ENCODE measurements around the gene L3MBTL4. TPM values are rescaled to one million over a fixed set of nuclear protein-coding genes. Genes with fewer than 3 reads are reported as not detected.
"Not testable (repeated sequence)": the region's sequence is repeated elsewhere in the genome, so short reads cannot be mapped to it uniquely, and the experiment has no call there.

Gene L3MBTL4
- total RNA-seq, 1 donor from 2014 or later = 16.2 TPM

DNA sequence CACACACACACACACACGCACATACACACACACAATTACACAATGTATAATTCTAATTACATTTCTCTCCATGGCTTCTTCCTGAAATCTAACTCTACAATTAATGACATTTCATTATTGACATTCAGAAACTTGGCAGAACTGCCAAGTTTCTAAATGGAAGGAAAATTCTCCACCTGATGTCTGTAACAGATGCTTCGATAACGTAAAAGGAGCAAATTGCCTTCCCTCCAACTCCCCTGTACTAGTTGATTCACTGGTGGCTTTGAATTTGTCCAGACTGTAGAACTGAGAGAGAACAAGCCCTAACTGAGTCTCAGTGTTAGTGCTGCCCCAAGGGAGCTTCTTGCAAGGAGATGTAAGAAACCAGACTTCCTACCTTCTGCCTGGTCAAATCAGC is 264.3 kb downstream of the L3MBTL4 start:
- TF ChIP-seq, protein P1, sequence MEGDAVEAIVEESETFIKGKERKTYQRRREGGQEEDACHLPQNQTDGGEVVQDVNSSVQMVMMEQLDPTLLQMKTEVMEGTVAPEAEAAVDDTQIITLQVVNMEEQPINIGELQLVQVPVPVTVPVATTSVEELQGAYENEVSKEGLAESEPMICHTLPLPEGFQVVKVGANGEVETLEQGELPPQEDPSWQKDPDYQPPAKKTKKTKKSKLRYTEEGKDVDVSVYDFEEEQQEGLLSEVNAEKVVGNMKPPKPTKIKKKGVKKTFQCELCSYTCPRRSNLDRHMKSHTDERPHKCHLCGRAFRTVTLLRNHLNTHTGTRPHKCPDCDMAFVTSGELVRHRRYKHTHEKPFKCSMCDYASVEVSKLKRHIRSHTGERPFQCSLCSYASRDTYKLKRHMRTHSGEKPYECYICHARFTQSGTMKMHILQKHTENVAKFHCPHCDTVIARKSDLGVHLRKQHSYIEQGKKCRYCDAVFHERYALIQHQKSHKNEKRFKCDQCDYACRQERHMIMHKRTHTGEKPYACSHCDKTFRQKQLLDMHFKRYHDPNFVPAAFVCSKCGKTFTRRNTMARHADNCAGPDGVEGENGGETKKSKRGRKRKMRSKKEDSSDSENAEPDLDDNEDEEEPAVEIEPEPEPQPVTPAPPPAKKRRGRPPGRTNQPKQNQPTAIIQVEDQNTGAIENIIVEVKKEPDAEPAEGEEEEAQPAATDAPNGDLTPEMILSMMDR (IDR thresholded peaks at IDR 0.05) = no peak
- Histone ChIP-seq H3K27me3 (no peaks in the 10 kb centered on the region), H3K4me1 (no peaks in the 10 kb centered on the region), H3K27ac (no peak overlapping the region), H3K36me3 (no peaks in the 10 kb centered on the region), H3K4me3 (no peak overlapping the region), H3K9me3 (no peaks in the 10 kb centered on the region)
- ATAC-seq = no peak
- DNase-seq = no peak
- intact Hi-C loops (cut with DNase I) = no loop called here

DNA sequence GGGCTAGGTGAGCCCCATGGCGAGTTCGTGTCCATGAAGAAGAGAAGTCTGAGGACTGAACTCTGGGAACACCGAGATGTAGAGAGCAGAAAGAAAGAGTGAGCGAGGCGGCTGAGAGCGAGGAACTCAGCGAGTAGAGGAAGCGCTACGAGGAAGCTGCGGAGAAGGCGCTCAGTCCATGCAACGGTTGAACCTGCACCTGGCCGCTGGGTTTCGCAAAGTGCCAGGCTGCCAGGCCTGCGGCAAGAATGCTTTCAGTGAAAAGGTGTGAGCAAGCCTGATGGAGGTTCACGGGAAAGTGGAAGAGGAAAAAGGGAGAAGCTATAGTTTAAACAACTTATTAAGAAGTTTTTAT is 268.4 kb downstream of the L3MBTL4 start:
- TF ChIP-seq, protein P1 (IDR thresholded peaks at IDR 0.05) = no peak

DNA sequence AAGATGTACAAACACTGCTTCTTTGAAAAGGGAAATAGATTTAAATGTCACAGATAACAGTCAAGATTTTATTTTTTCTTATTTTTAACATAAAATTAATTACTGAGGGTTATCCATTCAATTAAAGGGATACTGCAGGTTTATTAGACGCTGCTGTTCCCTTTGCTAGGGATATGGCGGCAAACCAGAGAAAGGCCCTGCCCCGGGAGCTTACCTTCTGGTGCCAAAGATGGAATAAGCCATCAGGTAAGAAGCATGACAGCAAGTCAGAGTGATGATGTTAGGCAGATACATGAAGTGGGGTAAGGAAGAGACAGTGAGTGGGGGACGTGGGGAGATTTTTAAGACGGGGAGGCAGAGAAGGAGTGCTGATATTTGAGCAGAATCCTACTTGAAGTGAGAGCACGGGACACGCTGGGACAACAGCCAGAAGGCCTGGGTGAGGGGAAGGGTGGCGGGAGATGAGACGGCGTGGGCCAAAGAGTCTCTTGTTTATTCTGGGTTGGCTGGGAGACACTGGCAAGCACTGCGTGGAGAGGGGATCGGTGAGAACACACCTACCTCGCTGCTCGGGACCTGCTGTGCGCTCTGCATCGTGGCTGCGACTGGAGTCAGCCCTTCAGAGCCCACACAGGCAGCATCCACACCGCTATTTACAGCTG is 268.9 kb downstream of the L3MBTL4 start:
- Histone ChIP-seq H3K27me3 (no peaks in the 10 kb centered on the region), H3K4me3 (no peak overlapping the region), H3K27ac (no peak overlapping the region), H3K9me3 (no peaks in the 10 kb centered on the region), H3K36me3 (no peaks in the 10 kb centered on the region), H3K4me1 (no peaks in the 10 kb centered on the region)
- ATAC-seq = no peak
- no peak for DNase-seq
- TF ChIP-seq, protein P1 (IDR thresholded peaks at IDR 0.05) = no peak
- intact Hi-C loops (cut with DNase I) = no loop called here

More for the DNA sequence above, 268.4 kb downstream of the L3MBTL4 start:
- DNase-seq = no peak
- Histone ChIP-seq H3K27me3 (no peaks in the 10 kb centered on the region), H3K27ac (no peak overlapping the region), H3K9me3 (no peaks in the 10 kb centered on the region), H3K4me3 (no peak overlapping the region), H3K4me1 (no peaks in the 10 kb centered on the region), H3K36me3 (no peaks in the 10 kb centered on the region)
- intact Hi-C loops (cut with DNase I) = no loop called here
- no peak for ATAC-seq

DNA sequence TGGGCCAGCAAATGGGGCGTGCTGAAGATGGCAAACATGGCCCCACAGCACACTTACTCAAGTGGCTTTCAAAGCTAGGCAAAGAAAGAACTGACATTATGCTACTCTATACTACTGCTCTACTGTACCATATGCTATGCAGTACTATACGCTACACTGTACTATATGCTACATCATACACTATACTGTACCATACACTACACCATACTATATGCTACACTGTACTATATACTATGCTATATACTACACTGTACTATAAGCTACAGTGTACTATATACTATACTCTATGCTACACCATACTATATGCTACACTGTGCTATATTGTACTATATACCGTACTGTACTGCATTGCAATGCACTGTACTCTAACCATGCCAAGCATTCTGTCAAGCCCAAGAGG is 275.7 kb downstream of the L3MBTL4 start:
- DNase-seq (no peak), ATAC-seq (no peak)
- Histone ChIP-seq H3K27ac (no peak overlapping the region), H3K27me3 (no peaks in the 10 kb centered on the region), H3K36me3 (no peaks in the 10 kb centered on the region), H3K4me1 (no peaks in the 10 kb centered on the region), H3K4me3 (no peak overlapping the region), H3K9me3 (no peaks in the 10 kb centered on the region)
- intact Hi-C loops (cut with DNase I) = no loop called here
- TF ChIP-seq, protein P1 (IDR thresholded peaks at IDR 0.05) = no peak

DNA sequence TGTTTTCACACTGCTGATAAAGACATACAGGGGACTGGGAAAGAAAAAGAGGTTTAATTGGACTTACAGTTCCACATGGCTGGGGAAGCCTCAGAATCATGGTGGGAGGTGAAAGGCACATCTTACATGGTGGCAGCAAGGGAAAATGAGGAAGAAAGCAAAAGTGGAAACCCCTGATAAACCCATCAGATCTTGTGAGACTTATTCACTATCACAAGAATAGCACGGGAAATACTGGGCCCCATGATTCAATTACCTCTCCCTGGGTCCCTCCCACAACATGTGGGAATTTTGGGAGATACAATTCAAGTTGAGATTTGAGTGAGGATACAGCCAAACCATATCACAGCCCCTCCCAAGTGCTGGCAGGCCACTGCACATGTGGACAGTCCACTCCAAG is 278.8 kb downstream of the L3MBTL4 start:
- ATAC-seq; H3K4me3 ChIP-seq; DNase-seq; H3K9me3 ChIP-seq; intact Hi-C loops (cut with DNase I); H3K27me3 ChIP-seq; H3K4me1 ChIP-seq; H3K27ac ChIP-seq; H3K36me3 ChIP-seq: not testable (repeated sequence)

DNA sequence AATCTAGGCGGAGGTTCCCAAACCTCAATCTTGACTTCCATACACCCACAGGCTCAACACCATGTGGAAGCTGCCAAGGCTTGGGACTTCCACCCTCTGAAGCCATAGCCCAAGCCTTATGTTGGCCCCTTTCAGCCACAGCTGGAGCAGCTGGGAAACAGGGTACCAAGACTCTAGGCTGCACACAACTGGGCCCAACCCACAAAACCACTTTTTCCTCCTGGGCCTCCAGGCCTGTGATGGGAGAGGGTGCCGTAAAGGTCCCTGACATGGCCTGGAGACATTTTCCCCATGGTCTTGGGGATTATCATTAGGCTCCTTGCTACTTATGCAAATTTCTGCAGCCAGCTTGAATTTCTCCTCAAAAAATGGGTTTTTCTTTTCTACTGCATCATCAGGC is 279.7 kb downstream of the L3MBTL4 start:
- H3K4me3 ChIP-seq; ATAC-seq; intact Hi-C loops (cut with DNase I); H3K27ac ChIP-seq; H3K36me3 ChIP-seq; H3K9me3 ChIP-seq; H3K27me3 ChIP-seq; DNase-seq; H3K4me1 ChIP-seq: not testable (repeated sequence)
